Gastrocnemius medialis (tissue), 4 donors: ENCODE measurements around the gene RNF114. TPM values are rescaled to one million over a fixed set of nuclear protein-coding genes. Genes with fewer than 3 reads are reported as not detected.

Experiments
- ATAC-seq, 2 donors: fragments of 150-250 bp; one replicate each; pipeline ENCODE4 v1.9.1; 2016
- DNase-seq, 2 donors: peaks; one replicate each; pipeline ENCODE4 v3.0.0-alpha.2; 2019
- H3K27ac ChIP-seq, 4 donors: fragments of 200-600 bp; sonication (generic); 1 replicate in 1 of 4; 2 replicates in 3 of 4; pipeline ENCODE4 v1.5.1; 2016 to 2018; ENCODE audit warnings: mild to moderate bottlenecking in 2 of 4, moderate library complexity in 1 of 4
- H3K27me3 ChIP-seq, 3 donors: fragments of 200-600 bp; sonication (generic) in 2 of 3; 1 replicate in 1 of 3; 2 replicates in 2 of 3; pipeline versions ENCODE4 v1.5.1 to v1.6.0; 2016 to 2019; ENCODE audit warnings: mild to moderate bottlenecking in 1 of 3, moderate library complexity in 1 of 3
- H3K36me3 ChIP-seq, 2 donors: fragments of 200-600 bp; sonication (generic) in 1 of 2; one replicate each; pipeline ENCODE4 v1.5.1; 2017 to 2018
- H3K4me1 ChIP-seq, 2 donors: fragments of 200-600 bp; sonication (generic) in 1 of 2; one replicate each; pipeline ENCODE4 v1.5.1; 2016 to 2017; ENCODE audit warnings: mild to moderate bottlenecking in 2 of 2
- H3K4me3 ChIP-seq, 4 donors: fragments of 200-600 bp; sonication (generic) in 3 of 4; 1 replicate in 1 of 4; 2 replicates in 3 of 4; pipeline ENCODE4 v1.5.1; 2016 to 2019; ENCODE audit warnings: mild to moderate bottlenecking in 2 of 4
- H3K9me3 ChIP-seq, 3 donors: fragments of 200-600 bp; sonication (generic) in 2 of 3; 1 replicate in 1 of 3; 2 replicates in 2 of 3; pipeline ENCODE4 v1.5.1; 2016 to 2019
- CTCF ChIP-seq, 5 experiments: fragments of 450-650 bp in 3 of 5; fragments of 200-600 bp in 2 of 5; sonication (generic) in 2 of 5; IDR thresholded peaks in 4 of 5; conservative IDR thresholded peaks in 1 of 5; 1 replicate in 4 of 5; 2 replicates in 1 of 5; pipeline ENCODE4 v1.5.1; 2016 to 2019; ENCODE audit warnings: antibody characterized with exemption in 5 of 5, mild to moderate bottlenecking in 3 of 5, moderate library complexity in 3 of 5
- POLR2A ChIP-seq, 2 donors: fragments of 450-650 bp; IDR thresholded peaks; one replicate each; pipeline ENCODE4 v1.6.1; 2017; ENCODE audit warnings: antibody characterized with exemption in 2 of 2, mild to moderate bottlenecking in 2 of 2, moderate library complexity in 2 of 2
- in situ Hi-C, 4 donors: fragments of 200-750 bp; cut with MboI; loops; one replicate each; pipeline versions ENCODE4 v1.15.0 to v1.8.0; 2017; ENCODE audit warnings: low sequenced_read_pairs in 4 of 4
- intact Hi-C: fragments of 100-400 bp; cut with DNase I; formaldehyde crosslinking; loops from one replicate; pipeline ENCODE4 v1.15.1; 2023; ENCODE audit warnings: low total_unique reads
- total RNA-seq, 4 donors: library from RNA; depleted of rRNA; stranded (reverse); fragments of >200 nt; gene quantifications; one replicate each; pipeline versions ENCODE4 v1.1.0 to v1.2.3, GENCODE V29; 2016

Gene RNF114
- total RNA-seq, 4 donors from 2014 or later = 133 to 216 (median 172) TPM

- intact Hi-C loops = no loop called here
- DNase-seq = no peak
- no peak overlapping the region for H3K4me3 ChIP-seq
- H3K27me3 ChIP-seq = no peaks in the 10 kb centered on the region
- no peak for ATAC-seq
- H3K27ac ChIP-seq = no peak overlapping the region
- in situ Hi-C loops = no loop called here
- peaks cover 47 to 51% of the 10 kb centered on the region in 2 donors for H3K4me1 ChIP-seq
- H3K36me3 ChIP-seq = peaks cover 5 to 64% of the 10 kb centered on the region in 2 donors
- no peak for TF ChIP-seq POLR2A (IDR thresholded peaks at IDR 0.05)
- no peak for TF ChIP-seq CTCF (IDR thresholded peaks at IDR 0.05 in 4 of 5, conservative IDR thresholded peaks at IDR 0.05 in 1 of 5)
- H3K9me3 ChIP-seq = no peaks in the 10 kb centered on the region
Observed at GRCh38 chr20:49942942-49943341, 6.7 kb downstream of the RNF114 start.

- H3K4me1 ChIP-seq = peaks cover 26 to 29% of the 10 kb centered on the region in 2 donors
- intact Hi-C loops = no loop called here
- peaks cover 8 to 84% of the 10 kb centered on the region in 2 donors for H3K36me3 ChIP-seq
- no peak for TF ChIP-seq CTCF (IDR thresholded peaks at IDR 0.05 in 4 of 5, conservative IDR thresholded peaks at IDR 0.05 in 1 of 5)
- no peak for TF ChIP-seq POLR2A (IDR thresholded peaks at IDR 0.05)
- H3K4me3 ChIP-seq = no peak overlapping the region
- in situ Hi-C loops = no loop called here
- no peaks in the 10 kb centered on the region for H3K27me3 ChIP-seq
- peak overlapping the region in 1 of 4 donors; percentile 3 for H3K27ac ChIP-seq
- H3K9me3 ChIP-seq = no peaks in the 10 kb centered on the region
- ATAC-seq (no peak), DNase-seq (no peak)
Observed at GRCh38 chr20:49945306-49945700, 9.1 kb downstream of the RNF114 start.

- Histone ChIP-seq H3K27ac (peak overlapping the region in 1 of 4 donors; percentile 27), H3K9me3 (no peaks in the 10 kb centered on the region), H3K4me3 (no peak overlapping the region), H3K4me1 (peaks cover 22 to 24% of the 10 kb centered on the region in 2 donors), H3K36me3 (peaks cover 8 to 88% of the 10 kb centered on the region in 2 donors), H3K27me3 (no peaks in the 10 kb centered on the region)
- TF ChIP-seq CTCF (IDR thresholded peaks at IDR 0.05 in 4 of 5, conservative IDR thresholded peaks at IDR 0.05 in 1 of 5) = no peak
- TF ChIP-seq POLR2A (IDR thresholded peaks at IDR 0.05) = no peak
- in situ Hi-C loops = no loop called here
- intact Hi-C loops = no loop called here
- ATAC-seq (no peak), DNase-seq (no peak)
Observed at GRCh38 chr20:49945701-49946477, 9.7 kb downstream of the RNF114 start.

- Histone ChIP-seq H3K4me3 (no peak overlapping the region), H3K27ac (no peak overlapping the region), H3K27me3 (no peaks in the 10 kb centered on the region), H3K36me3 (peaks cover 10 to 86% of the 10 kb centered on the region in 2 donors), H3K4me1 (peaks cover 12% of the 10 kb centered on the region in 2 donors), H3K9me3 (no peaks in the 10 kb centered on the region)
- ATAC-seq (no peak), DNase-seq (no peak)
- intact Hi-C loops (no loop called here), in situ Hi-C loops (no loop called here)
- TF ChIP-seq POLR2A (IDR thresholded peaks at IDR 0.05) (no peak), CTCF (IDR thresholded peaks at IDR 0.05 in 4 of 5, conservative IDR thresholded peaks at IDR 0.05 in 1 of 5) (no peak)
Observed at GRCh38 chr20:49948178-49948577, 12.0 kb downstream of the RNF114 start.
